HG02840 (cell line): ENCODE results near the gene FCRL1.

Experiments
- ATAC-seq: cut with Tn5 transposase; IDR thresholded peaks from one replicate; pipeline ENCODE4 v1.9.1; 2021; ENCODE audit warnings: mild to moderate bottlenecking, moderate library complexity, moderate number of reproducible peaks; ENCODE audit not compliant: unreplicated experiment, low FRiP score

FCRL1 gene

GRCh38 chr1:157806431-157807149 lies 13.3 kb downstream of the FCRL1 start:
- peak; percentile 95 for ATAC-seq

GRCh38 chr1:157803851-157804250 lies 16.1 kb downstream of the FCRL1 start:
- ATAC-seq = no peak

- ATAC-seq = no peak
Observed at GRCh38 chr1:157799996-157800395, 19.9 kb downstream of the FCRL1 start.

GRCh38 chr1:157798211-157798610 lies 21.7 kb downstream of the FCRL1 start:
- no peak for ATAC-seq

GRCh38 chr1:157785248-157785647 lies 34.7 kb downstream of the FCRL1 start:
- ATAC-seq = no peak

GRCh38 chr1:157784801-157785200 lies 35.1 kb downstream of the FCRL1 start:
- no peak for ATAC-seq

GRCh38 chr1:157782931-157783330 lies 37.0 kb downstream of the FCRL1 start:
- ATAC-seq = no peak

- ATAC-seq = no peak
Observed at GRCh38 chr1:157781048-157781447, 38.9 kb downstream of the FCRL1 start.

GRCh38 chr1:157776971-157777391 lies 42.9 kb downstream of the FCRL1 start, which contains the start of gene FCRL2:
FCRL2 (minus strand) TSS chr1:157777132; CDS start chr1:157777073, 59 bp downstream.
- ATAC-seq = peak; percentile 64

- ATAC-seq = no peak
Observed at GRCh38 chr1:157775101-157775870, 44.6 kb downstream of the FCRL1 start.

- ATAC-seq = no peak
Observed at GRCh38 chr1:157774412-157774811, 45.5 kb downstream of the FCRL1 start.

GRCh38 chr1:157773493-157774350 lies 46.2 kb downstream of the FCRL1 start:
- no peak for ATAC-seq

GRCh38 chr1:157771661-157772425 lies 48.1 kb downstream of the FCRL1 start:
- no peak for ATAC-seq

- no peak for ATAC-seq
Observed at GRCh38 chr1:157770442-157771043, 49.4 kb downstream of the FCRL1 start.

GRCh38 chr1:157766792-157767191 lies 53.1 kb downstream of the FCRL1 start:
- ATAC-seq = no peak

- ATAC-seq = no peak
Observed at GRCh38 chr1:157758018-157758417, 61.9 kb downstream of the FCRL1 start.

GRCh38 chr1:157753611-157754010 lies 66.3 kb downstream of the FCRL1 start:
- ATAC-seq = no peak

- ATAC-seq = no peak
Observed at GRCh38 chr1:157751283-157751682, 68.6 kb downstream of the FCRL1 start.

- no peak for ATAC-seq
Observed at GRCh38 chr1:157748262-157748817, 71.6 kb downstream of the FCRL1 start.
